Uterus (tissue), 4 donors: ENCODE data around the gene TNIP1. TPM values are rescaled to one million over a fixed set of nuclear protein-coding genes. Genes with fewer than 3 reads are reported as not detected.
A peak's percentile ranks its signal among the peaks of the same experiment; 100 is the strongest.

Experiments
- DNase-seq, 2 donors: peaks; one replicate each; pipeline ENCODE4 v3.0.0-alpha.2; 2019 to 2020
- H3K27ac ChIP-seq, 2 donors: fragments of 200-600 bp; sonication (generic); 1 replicate in 1 of 2; 2 replicates in 1 of 2; pipeline ENCODE4 v1.5.1; 2016 to 2018
- H3K27me3 ChIP-seq, 2 donors: fragments of 200-600 bp; sonication (generic); one replicate each; pipeline ENCODE4 v1.5.1; 2018 to 2019; ENCODE audit warnings: control low read depth in 1 of 2
- H3K36me3 ChIP-seq, 2 donors: fragments of 200-600 bp; sonication (generic); one replicate each; pipeline ENCODE4 v1.5.1; 2019; ENCODE audit warnings: control low read depth in 1 of 2
- H3K4me1 ChIP-seq, 2 donors: fragments of 200-600 bp; sonication (generic); one replicate each; pipeline ENCODE4 v1.5.1; 2018 to 2019; ENCODE audit warnings: control low read depth in 1 of 2
- H3K4me3 ChIP-seq, 2 donors: fragments of 200-600 bp; sonication (generic); 1 replicate in 1 of 2; 2 replicates in 1 of 2; pipeline ENCODE4 v1.5.1; 2018 to 2019; ENCODE audit warnings: mild to moderate bottlenecking in 1 of 2
- H3K9me3 ChIP-seq, 2 donors: fragments of 200-600 bp; sonication (generic); one replicate each; pipeline ENCODE4 v1.5.1; 2019; ENCODE audit warnings: control low read depth in 1 of 2
- CTCF ChIP-seq, 4 experiments: fragments of 200-600 bp in 2 of 4; fragments of 450-650 bp in 2 of 4; sonication (generic) in 2 of 4; IDR thresholded peaks; one replicate each; pipeline ENCODE4 v1.5.1; 2016 to 2019; ENCODE audit warnings: antibody characterized with exemption in 4 of 4, mild to moderate bottlenecking in 2 of 4, moderate library complexity in 1 of 4
- POLR2A ChIP-seq, 2 donors: fragments of 450-650 bp; IDR thresholded peaks; one replicate each; pipeline ENCODE4 v1.6.1; 2016; ENCODE audit warnings: antibody characterized with exemption in 2 of 2, mild to moderate bottlenecking in 1 of 2, moderate library complexity in 1 of 2
- intact Hi-C: fragments of 100-400 bp; cut with DNase I; formaldehyde crosslinking; loops from one replicate; pipeline ENCODE4 v1.15.1; 2023; ENCODE audit warnings: low total_unique reads
- total RNA-seq, 4 donors: library from RNA; depleted of rRNA in 3 of 4; stranded (reverse); fragments of >200 nt in 3 of 4; gene quantifications; one replicate each; pipeline versions ENCODE4 v1.1.0 to v1.2.4, GENCODE V29; 2014 to 2023
- donor health status: DM: yes; HTN: yes; CAD: no.

TNIP1 gene
- total RNA-seq, 4 donors from 2014 or later, result 35.6 to 70.8 (median 50.7) TPM

DNA sequence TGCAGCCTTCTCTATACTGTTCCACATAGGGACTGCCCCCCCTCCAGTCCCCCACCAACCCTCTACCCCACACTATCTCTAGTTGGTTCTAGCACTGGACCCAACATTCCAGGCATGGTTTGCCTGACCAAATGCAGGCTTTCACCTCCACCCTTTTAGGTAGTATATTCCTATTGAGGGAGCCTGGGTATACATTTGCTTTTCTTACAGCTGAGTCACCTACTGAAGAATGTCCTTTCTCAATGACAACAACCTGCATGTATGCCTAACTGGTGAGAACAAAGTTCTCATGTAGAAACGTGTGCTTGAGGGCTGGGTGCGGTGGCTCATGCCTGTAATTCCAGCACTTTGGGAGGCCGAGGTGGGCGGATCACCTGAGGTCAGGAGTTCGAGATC, 8.2 kb downstream of the TNIP1 start:
- H3K4me1 ChIP-seq, result peaks cover 0 to 8% of the 10 kb centered on the region in 2 donors
- H3K27ac ChIP-seq, result no peak overlapping the region
- no peaks in the 10 kb centered on the region for H3K36me3 ChIP-seq
- DNase-seq, result no peak
- no peaks in the 10 kb centered on the region for H3K27me3 ChIP-seq
- H3K4me3 ChIP-seq, result no peak overlapping the region
- no peak for TF ChIP-seq POLR2A (IDR thresholded peaks at IDR 0.05)
- TF ChIP-seq CTCF (IDR thresholded peaks at IDR 0.05), result no peak
- H3K9me3 ChIP-seq, result no peaks in the 10 kb centered on the region
- intact Hi-C loops, result no loop called here

DNA sequence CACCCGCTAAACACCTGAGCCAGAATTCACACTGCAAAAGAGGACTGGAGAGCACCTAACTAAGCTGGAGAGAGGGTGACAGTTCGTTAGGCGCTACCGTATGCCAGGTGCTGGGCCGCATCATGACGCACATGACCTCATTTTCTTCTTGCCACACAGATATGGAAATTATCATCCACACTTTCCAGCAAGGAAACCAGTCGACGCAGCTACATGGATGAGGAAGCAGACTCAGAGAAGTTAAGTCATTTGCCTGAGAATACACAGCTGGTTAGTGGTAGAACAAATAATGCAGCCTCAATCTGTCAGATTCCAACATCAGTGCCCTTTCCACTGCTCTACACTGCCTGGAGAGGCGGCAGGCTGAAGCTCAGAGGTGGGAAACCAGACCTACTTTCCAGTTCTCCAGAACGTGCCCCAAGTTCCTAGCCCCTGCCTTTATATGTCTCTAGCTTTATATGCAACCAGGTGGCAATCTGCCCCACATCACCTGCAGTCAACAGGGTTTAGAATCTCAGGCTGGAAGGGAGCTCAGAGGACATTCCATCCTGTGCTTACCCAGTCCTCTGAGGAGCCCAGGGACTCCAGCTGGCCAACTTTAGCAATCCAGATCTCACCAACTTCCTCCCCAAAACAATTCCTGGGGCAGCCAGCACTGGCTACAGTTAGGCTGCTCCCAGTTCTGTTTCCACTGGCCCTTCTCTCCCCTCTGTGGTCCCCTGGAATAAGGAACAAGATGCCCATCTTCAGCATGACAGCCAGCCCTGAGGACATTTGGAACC, 8.8 kb downstream of the TNIP1 start:
- no peaks in the 10 kb centered on the region for H3K27me3 ChIP-seq
- no peaks in the 10 kb centered on the region for H3K9me3 ChIP-seq
- TF ChIP-seq CTCF (IDR thresholded peaks at IDR 0.05) (no peak), POLR2A (IDR thresholded peaks at IDR 0.05) (no peak)
- no peak for DNase-seq
- intact Hi-C loops, result no loop called here
- H3K36me3 ChIP-seq, result no peaks in the 10 kb centered on the region
- no peak overlapping the region for H3K27ac ChIP-seq
- H3K4me3 ChIP-seq, result no peak overlapping the region
- peaks cover 0 to 8% of the 10 kb centered on the region in 2 donors for H3K4me1 ChIP-seq

DNA sequence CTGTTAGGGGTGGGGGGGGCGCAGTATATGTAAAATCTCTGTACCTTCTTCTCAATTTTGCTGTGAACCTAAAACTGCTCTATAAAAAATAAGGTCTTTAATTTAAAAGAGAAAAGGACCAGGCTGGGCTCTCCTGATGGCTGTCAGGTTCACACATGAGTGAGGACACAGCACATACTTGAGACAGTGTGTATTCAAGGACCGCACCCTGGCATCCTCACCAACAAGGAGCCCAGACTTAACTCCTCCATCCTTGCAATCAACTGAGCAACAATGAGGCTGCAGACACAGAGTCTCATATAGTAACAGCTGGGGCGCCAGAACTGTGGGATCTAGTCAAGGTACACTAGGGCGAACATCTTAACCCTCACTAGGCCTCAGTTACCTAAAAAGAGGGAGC, 9.8 kb downstream of the TNIP1 start:
- DNase-seq, result no peak
- Histone ChIP-seq H3K9me3 (no peaks in the 10 kb centered on the region), H3K27me3 (no peaks in the 10 kb centered on the region), H3K4me1 (peaks cover 0 to 8% of the 10 kb centered on the region in 2 donors), H3K36me3 (no peaks in the 10 kb centered on the region), H3K27ac (no peak overlapping the region), H3K4me3 (no peak overlapping the region)
- TF ChIP-seq POLR2A (IDR thresholded peaks at IDR 0.05), result no peak
- TF ChIP-seq CTCF (IDR thresholded peaks at IDR 0.05), result no peak
- intact Hi-C loops, result no loop called here

GRCh38 chr5:151070449-151070848, 10.4 kb downstream of the TNIP1 start:
- no peak overlapping the region for H3K4me3 ChIP-seq
- H3K4me1 ChIP-seq, result peaks cover 0 to 8% of the 10 kb centered on the region in 2 donors
- no peak for TF ChIP-seq CTCF (IDR thresholded peaks at IDR 0.05)
- DNase-seq, result no peak
- no peaks in the 10 kb centered on the region for H3K36me3 ChIP-seq
- intact Hi-C loops, result no loop called here
- no peaks in the 10 kb centered on the region for H3K27me3 ChIP-seq
- no peak overlapping the region for H3K27ac ChIP-seq
- no peaks in the 10 kb centered on the region for H3K9me3 ChIP-seq

DNA sequence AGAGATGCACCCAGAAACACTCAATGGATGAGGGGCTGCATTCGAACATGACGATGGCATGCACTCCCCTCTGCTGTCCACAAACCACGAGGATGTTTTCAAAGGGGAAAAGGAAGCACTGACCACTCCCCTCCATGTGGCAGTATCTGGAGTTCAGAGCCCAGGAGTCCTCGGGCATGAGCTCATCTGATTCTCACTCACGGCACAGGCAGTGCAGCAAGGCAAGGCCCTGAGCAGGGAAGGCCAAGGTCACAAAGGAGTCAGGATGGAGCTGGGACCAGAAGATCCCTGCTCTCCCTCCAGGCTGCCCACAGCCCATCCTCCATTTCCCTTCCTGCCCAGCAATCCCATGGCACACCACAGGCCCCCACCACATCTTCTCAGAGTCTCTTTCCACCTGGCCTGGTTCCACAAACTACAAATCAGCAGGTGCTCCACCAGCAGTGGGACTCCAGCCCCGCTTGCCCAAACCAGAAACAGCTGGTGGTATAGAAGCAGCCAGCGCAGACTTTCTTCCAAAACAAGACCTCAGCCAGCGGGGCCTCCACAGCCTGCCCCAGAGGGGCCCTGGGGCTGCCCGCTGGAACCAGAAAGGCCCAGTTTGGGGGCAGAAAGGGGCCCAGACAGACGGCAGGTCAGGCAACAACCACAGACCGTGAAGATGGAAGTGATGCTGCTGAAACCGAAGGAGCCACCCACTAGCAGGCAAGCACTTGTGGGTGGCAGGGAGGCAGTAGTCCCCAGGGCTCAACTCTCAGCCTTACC, 12.2 kb downstream of the TNIP1 start:
- no peak overlapping the region for H3K4me3 ChIP-seq
- no peak for DNase-seq
- H3K27me3 ChIP-seq, result no peaks in the 10 kb centered on the region
- no peaks in the 10 kb centered on the region for H3K9me3 ChIP-seq
- H3K27ac ChIP-seq, result peak overlapping the region; percentile 24 to 36
- TF ChIP-seq CTCF (IDR thresholded peaks at IDR 0.05), result no peak
- no peak for TF ChIP-seq POLR2A (IDR thresholded peaks at IDR 0.05)
- no peaks in the 10 kb centered on the region for H3K36me3 ChIP-seq
- intact Hi-C loops, result no loop called here
- H3K4me1 ChIP-seq, result peaks cover 0 to 14% of the 10 kb centered on the region in 2 donors
